Smooth muscle cell (in vitro differentiated cells): Measurements from ENCODE around the gene CYSRT1. TPM values are rescaled to one million over a fixed set of nuclear protein-coding genes. Genes with fewer than 3 reads are reported as not detected.

Experiments
- DNase-seq: peaks from one replicate; lab custom pipeline; 2025; ENCODE audit not compliant: unreplicated experiment; lab: John Stamatoyannopoulos, UW
- H2AFZ ChIP-seq: fragments of 200-600 bp; sonication (generic); 2 replicates; pipeline ENCODE4 v1.6.0; 2016; ENCODE audit warnings: antibody characterized with exemption, low read depth, mild to moderate bottlenecking
- H3F3A ChIP-seq: fragments of 200-600 bp; sonication (generic); 2 replicates; pipeline ENCODE4 v1.6.0; 2017; ENCODE audit warnings: antibody characterized with exemption, low read depth
- H3K27ac ChIP-seq: fragments of 200-600 bp; sonication (generic); 2 replicates; pipeline ENCODE4 v1.5.1; 2016; ENCODE audit warnings: low read depth, mild to moderate bottlenecking
- H3K27me3 ChIP-seq: fragments of 200-600 bp; sonication (generic); 2 replicates; pipeline ENCODE4 v1.6.1; 2016; ENCODE audit warnings: low read depth, mild to moderate bottlenecking
- H3K36me3 ChIP-seq: fragments of 200-600 bp; sonication (generic); 2 replicates; pipeline ENCODE4 v1.5.1; 2016; ENCODE audit warnings: low read depth
- H3K4me1 ChIP-seq: fragments of 200-600 bp; sonication (generic); 2 replicates; pipeline ENCODE4 v1.5.1; 2016; ENCODE audit warnings: low read depth
- H3K4me2 ChIP-seq: fragments of 200-600 bp; sonication (generic); 2 replicates; pipeline ENCODE4 v1.6.0; 2016; ENCODE audit warnings: mild to moderate bottlenecking
- H3K4me3 ChIP-seq: fragments of 200-600 bp; sonication (generic); 2 replicates; pipeline ENCODE4 v1.5.1; 2016; ENCODE audit warnings: mild to moderate bottlenecking
- H3K79me2 ChIP-seq: fragments of 200-600 bp; sonication (generic); 2 replicates; pipeline ENCODE4 v1.6.0; 2016; ENCODE audit warnings: low read depth, mild to moderate bottlenecking
- H3K9ac ChIP-seq: fragments of 200-600 bp; sonication (generic); 2 replicates; pipeline ENCODE4 v1.6.0; 2016; ENCODE audit warnings: low read depth
- H3K9me3 ChIP-seq: fragments of 200-600 bp; sonication (generic); replicated peaks from 2 replicates; pipeline ENCODE4 v1.5.1; 2016; ENCODE audit warnings: low read depth
- H4K20me1 ChIP-seq: fragments of 200-600 bp; sonication (generic); 2 replicates; pipeline ENCODE4 v1.6.0; 2016; ENCODE audit warnings: low read depth
- CTCF ChIP-seq: fragments of 200-600 bp; sonication (generic); IDR thresholded peaks from 2 replicates; pipeline ENCODE4 v1.5.1; 2017; ENCODE audit warnings: borderline replicate concordance, mild to moderate bottlenecking, antibody characterized with exemption; ENCODE audit not compliant: insufficient read depth, poor library complexity, severe bottlenecking
- WGBS: methylation state at CpG from one replicate; pipeline ENCODE4 v1.1.7; 2016; ENCODE audit warnings: low lambda C conversion rate; 5-methylcytosine and 5-hydroxymethylcytosine counted together
- polyA plus RNA-seq: library from polyadenylated mRNA; unstranded; fragments of >200 nt; fragmentation: Nextera tagmentation; extraction: Ambion mirVana; gene quantifications from 2 replicates; pipeline ENCODE4 v1.2.1, GENCODE V29; 2016
- total RNA-seq: library from RNA; depleted of rRNA; stranded (reverse); fragments of >200 nt; gene quantifications from 2 replicates; pipeline ENCODE4 v1.2.3, GENCODE V29; 2014

Gene CYSRT1
- total and polyA plus RNA-seq, 2 experiments from 2014 or later, result 2.3 to 2.4 TPM

- Histone ChIP-seq H3K27me3 (no peaks in the 10 kb centered on the region), H3K9me3 (no peaks in the 10 kb centered on the region), H3K36me3 (no peaks in the 10 kb centered on the region), H3K9ac (peak overlapping the region; percentile 96), H3K4me3 (no peak overlapping the region), H3K4me1 (peaks cover 20% of the 10 kb centered on the region), H3K79me2 (peaks cover 50% of the 10 kb centered on the region), H4K20me1 (peaks cover 29% of the 10 kb centered on the region), H3K27ac (peak overlapping the region; percentile 96), H3F3A (peaks cover 12% of the 10 kb centered on the region), H3K4me2 (peak overlapping the region; percentile 100), H2AFZ (no peak overlapping the region)
- no peak for TF ChIP-seq CTCF
- no peak for DNase-seq
- 90% methylated on average over 5 of the region's 9 CpGs for WGBS
These were observed 34.6 kb upstream of the CYSRT1 start for GRCh38 chr9:137190315-137190856.

- WGBS, result 89% methylated on average over 3 of the region's 3 CpGs
- no peak for DNase-seq
- H3K4me3 ChIP-seq, result no peak overlapping the region
- H3K4me2 ChIP-seq, result no peak overlapping the region
- TF ChIP-seq CTCF, result no peak
- H3K9ac ChIP-seq, result no peak overlapping the region
- H3K27ac ChIP-seq, result no peak overlapping the region
- peaks cover 12% of the 10 kb centered on the region for H3F3A ChIP-seq
- H3K27me3 ChIP-seq, result no peaks in the 10 kb centered on the region
- H3K36me3 ChIP-seq, result no peaks in the 10 kb centered on the region
- peaks cover 46% of the 10 kb centered on the region for H3K79me2 ChIP-seq
- peaks cover 38% of the 10 kb centered on the region for H4K20me1 ChIP-seq
- H2AFZ ChIP-seq, result no peak overlapping the region
- no peaks in the 10 kb centered on the region for H3K9me3 ChIP-seq
- peaks cover 20% of the 10 kb centered on the region for H3K4me1 ChIP-seq
These were observed 33.7 kb upstream of the CYSRT1 start for GRCh38 chr9:137191245-137191644.

- TF ChIP-seq CTCF, result no peak
- H3F3A ChIP-seq, result peaks cover 12% of the 10 kb centered on the region
- H3K4me3 ChIP-seq, result no peak overlapping the region
- H3K79me2 ChIP-seq, result peaks cover 45% of the 10 kb centered on the region
- H2AFZ ChIP-seq, result no peak overlapping the region
- H3K4me2 ChIP-seq, result no peak overlapping the region
- H3K36me3 ChIP-seq, result no peaks in the 10 kb centered on the region
- H3K9me3 ChIP-seq, result no peaks in the 10 kb centered on the region
- 95% methylated on average over 22 of the region's 22 CpGs for WGBS
- H3K9ac ChIP-seq, result no peak overlapping the region
- H3K27me3 ChIP-seq, result no peaks in the 10 kb centered on the region
- H4K20me1 ChIP-seq, result peaks cover 44% of the 10 kb centered on the region
- peaks cover 18% of the 10 kb centered on the region for H3K4me1 ChIP-seq
- DNase-seq, result no peak
- no peak overlapping the region for H3K27ac ChIP-seq
These were observed 33.1 kb upstream of the CYSRT1 start for GRCh38 chr9:137191691-137192447.

- Histone ChIP-seq H4K20me1 (peaks cover 49% of the 10 kb centered on the region), H3K9ac (no peak overlapping the region), H3K27ac (no peak overlapping the region), H3K4me3 (no peak overlapping the region), H2AFZ (no peak overlapping the region), H3F3A (peaks cover 12% of the 10 kb centered on the region), H3K79me2 (peaks cover 45% of the 10 kb centered on the region), H3K27me3 (no peaks in the 10 kb centered on the region), H3K4me2 (no peak overlapping the region), H3K4me1 (peaks cover 12% of the 10 kb centered on the region), H3K9me3 (no peaks in the 10 kb centered on the region), H3K36me3 (no peaks in the 10 kb centered on the region)
- 94% methylated on average over 10 of the region's 10 CpGs for WGBS
- DNase-seq, result no peak
- no peak for TF ChIP-seq CTCF
These were observed 32.6 kb upstream of the CYSRT1 start for GRCh38 chr9:137192448-137192780.
